NCI-H2107 treated with DMSO at 0.1 percent for 48 hours (cell line): ENCODE results near the gene ENTPD8.

Experiments
- DNase-seq: peaks from one replicate; lab custom pipeline; 2025; ENCODE audit not compliant: unreplicated experiment; lab: John Stamatoyannopoulos, UW

Gene ENTPD8

DNA sequence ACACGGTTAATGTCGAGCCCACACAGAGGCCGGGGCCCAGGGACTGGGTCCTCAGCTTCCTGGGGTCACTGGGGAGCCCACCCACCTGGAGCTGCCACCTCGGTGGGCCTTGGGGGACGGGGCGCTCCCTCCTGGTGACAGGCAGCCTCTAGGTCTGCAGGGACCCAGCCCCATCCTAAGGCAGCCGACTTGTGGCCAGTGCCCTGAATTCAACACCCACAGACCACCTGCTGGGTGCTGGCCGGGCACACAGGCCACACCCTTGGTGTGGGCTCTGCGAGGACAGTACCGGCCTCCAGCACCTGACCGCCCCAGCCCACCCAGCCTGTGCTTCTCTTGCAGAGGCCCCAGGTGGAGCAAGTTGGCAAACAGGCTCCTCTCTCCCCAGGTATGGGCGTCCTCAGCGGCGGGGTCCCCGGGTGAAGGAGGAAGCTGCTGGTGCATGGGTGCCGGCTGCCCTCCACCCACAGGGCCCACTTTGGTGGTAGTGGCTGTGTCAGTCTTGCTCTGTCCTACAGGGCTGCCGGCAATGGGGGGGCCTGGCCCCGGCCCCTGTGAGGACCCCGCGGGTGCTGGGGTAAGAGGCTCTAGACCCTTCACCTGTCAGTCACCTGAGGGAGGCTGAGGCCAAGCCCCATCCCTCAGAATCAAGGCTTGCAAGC lies 8.3 kb downstream of the ENTPD8 start:
- DNase-seq: no peak

DNA sequence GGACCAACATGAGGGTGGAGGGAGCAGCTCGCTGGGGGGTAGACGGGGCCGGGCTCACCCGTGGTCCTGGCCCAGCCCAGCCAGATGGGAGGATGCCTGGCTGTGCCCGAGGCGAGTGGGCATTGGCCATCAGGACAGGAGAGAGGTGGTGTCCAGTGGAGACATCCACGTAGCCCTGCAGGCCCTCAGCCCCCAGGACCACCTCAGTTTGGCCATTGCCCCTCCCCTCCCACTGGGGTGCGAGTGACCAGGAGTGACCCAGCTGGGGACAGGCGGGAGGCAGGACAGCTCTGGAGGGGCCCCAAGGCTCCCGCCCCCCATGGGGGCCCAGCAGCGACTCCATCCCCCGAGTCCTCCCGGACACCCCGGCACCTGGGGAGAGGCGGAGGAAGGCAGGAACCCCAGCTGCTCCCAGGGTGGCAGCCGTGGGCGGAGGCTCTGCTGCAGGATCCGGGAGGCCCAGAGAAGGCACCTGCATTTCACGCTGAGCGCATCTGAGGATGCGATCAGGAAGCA lies 9.7 kb downstream of the ENTPD8 start:
- no peak for DNase-seq

DNA sequence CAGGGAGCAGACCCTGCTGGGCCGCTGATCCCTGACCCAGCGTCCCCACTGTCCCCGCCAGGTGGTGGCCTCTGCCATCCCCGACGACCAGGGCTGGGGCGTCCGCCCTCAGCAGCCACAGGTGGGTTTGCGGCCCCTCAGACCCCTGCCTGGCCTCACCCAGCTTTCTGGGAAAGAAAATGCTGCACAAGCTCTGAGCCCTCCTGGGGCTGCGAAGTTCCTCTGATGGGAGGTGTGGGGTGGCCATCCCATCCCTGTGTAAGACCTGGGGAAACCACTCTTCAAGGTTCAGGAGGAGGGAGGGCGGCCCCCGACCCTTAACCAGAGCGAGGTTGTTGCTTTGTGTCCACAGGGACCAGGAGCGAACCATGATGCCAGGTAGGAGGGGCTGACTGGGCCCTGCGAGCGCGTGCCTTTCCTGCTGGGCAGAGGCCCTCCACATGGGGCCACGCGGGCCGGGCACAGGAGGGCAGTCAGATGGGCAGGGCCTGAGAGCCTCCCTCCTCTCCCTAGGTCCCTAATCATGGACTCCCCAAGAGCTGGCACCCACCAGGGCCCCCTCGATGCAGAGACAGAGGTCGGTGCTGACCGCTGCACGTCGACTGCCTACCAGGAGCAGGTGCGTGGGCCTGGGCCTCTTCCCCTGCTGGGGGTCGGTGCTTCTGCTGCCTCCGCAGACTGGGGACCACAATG lies 10.3 kb downstream of the ENTPD8 start:
- no peak for DNase-seq

DNA sequence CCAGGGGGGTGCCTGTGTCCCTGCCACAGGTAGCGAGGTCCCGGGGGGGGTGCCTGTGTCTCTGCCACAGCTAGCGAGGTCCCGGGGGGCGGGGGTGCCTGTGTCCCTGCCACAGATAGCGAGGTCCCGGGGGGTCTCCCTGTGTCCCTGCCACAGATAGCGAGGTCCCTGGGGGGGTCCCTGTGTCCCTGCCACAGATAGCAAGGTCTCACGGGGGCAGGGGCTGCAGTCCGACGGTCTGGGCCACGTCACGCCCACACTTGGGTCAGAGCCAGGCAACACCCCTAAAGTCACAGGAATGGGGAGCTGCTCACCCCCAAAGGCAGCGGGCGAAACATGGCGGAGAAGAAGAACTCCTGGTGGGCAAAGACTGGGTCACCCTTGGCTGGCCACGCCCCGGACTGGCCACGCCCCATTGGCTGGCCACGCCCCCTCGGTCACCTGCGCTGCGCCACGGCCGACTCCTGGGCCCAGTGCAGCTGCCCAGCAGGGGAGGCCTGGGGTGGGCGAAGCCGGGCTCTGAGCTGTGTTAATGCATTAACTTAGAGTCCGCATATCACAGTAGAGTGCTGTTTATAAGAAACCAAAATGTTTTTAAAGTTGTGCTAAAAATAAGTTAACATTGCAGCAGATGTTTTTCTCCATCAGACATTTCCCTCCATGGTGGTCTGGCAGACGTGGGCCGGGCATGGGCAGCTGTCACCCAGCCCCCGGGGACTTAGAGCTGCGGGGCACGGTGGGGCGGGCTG lies 11.0 kb downstream of the ENTPD8 start:
- peak; percentile 38 for DNase-seq

DNA sequence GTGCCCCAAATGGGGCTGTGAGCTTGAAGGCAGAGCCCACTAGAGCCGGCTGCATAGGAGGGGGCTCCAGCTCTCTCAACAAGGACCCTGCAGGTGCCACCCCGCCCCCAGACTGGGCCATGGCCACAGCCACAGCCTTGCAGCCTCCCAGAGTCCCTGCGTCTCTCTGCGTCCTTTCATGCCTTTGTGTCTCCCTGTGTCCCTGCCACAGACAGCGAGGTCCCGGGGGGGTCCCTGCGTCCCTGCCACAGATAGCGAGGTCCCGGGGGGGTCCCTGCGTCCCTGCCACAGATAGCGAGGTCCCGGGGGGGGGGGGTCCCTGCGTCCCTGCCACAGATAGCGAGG lies 11.6 kb downstream of the ENTPD8 start:
- no peak for DNase-seq

- no peak for DNase-seq
Measured at GRCh38 chr9:137428841-137429545, 12.2 kb downstream of the ENTPD8 start.

- DNase-seq: no peak
Measured at GRCh38 chr9:137428311-137428630, 12.9 kb downstream of the ENTPD8 start.

- DNase-seq: no peak
Measured at GRCh38 chr9:137427454-137428310, 13.5 kb downstream of the ENTPD8 start.

DNA sequence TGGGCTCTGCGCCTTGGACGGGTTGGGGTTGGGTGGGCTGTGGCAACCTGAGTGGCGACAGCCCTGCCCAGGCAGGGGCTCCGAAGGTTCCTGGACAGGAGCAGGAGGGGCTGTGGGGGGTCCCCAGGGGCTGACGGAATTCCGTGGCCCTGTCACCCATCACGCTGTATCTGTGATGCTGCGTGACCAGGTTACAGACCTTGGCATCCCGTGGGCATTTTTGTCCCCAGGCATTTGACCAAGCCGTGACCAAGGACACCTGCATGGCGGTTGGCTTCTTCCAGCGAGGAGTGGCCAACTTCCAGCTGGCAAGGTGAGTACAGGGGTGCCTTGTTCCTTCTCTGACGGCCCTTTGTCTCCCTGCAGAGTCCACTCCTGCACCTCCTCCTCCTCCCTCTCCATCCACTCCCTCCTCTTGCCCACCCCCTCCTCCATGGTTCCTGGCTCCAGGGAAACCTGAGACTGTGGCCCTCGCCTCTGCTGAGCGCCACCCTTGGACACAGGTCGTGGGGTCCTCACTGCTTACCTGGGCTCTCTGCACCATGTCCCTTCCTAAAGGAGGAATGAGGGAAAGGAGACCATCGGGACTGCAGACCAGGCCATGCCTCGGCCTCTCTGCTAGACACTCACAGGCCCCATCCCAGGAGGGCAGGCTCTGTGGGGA lies 15.0 kb downstream of the ENTPD8 start:
- no peak for DNase-seq

DNA sequence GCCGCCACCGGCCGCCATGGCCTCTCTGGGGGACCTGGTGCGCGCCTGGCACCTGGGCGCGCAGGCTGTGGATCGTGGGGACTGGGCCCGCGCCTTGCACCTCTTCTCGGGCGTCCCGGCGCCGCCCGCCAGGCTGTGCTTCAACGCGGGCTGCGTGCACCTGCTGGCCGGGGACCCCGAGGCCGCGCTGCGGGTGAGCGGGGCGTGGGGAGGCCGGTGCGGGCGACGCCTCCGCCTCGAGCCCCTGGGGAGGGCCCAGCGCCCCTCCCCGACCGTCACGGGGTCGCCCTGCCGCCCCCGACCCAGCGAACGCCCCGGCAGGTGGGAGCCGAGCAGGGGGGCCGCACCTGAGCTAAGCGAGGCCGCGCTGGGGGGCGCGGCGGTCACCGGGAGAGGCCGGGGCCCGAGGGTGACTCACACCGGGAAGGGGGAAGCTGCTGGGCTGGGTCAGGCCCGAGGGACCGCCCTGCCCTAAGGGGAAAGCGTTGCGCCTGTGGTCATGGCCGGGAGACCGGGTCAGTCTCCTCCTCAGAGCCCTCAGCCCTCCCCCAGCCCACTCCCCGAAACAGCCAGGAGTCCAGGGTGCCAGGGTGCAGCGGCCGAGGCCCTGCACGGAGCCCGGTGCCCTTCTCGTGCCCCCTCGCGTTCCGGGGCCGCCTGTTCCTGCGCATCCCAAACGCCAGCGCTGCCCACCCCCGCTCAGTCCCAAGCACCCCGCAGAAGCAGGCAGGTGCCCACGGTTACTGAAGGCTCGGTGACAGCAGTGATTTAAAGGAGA lies 17.5 kb downstream of the ENTPD8 start:
- no peak for DNase-seq

GRCh38 chr9:137422604-137423513 lies 18.3 kb downstream of the ENTPD8 start, which contains the start of the genes EXD3 and NOXA1:
EXD3 (minus strand) TSS chr9:137423162; CDS start chr9:137395357, 27,805 bp downstream.
NOXA1 (plus strand) TSS chr9:137423393; CDS start chr9:137423530, 137 bp downstream.
- DNase-seq: peak; percentile 76

DNA sequence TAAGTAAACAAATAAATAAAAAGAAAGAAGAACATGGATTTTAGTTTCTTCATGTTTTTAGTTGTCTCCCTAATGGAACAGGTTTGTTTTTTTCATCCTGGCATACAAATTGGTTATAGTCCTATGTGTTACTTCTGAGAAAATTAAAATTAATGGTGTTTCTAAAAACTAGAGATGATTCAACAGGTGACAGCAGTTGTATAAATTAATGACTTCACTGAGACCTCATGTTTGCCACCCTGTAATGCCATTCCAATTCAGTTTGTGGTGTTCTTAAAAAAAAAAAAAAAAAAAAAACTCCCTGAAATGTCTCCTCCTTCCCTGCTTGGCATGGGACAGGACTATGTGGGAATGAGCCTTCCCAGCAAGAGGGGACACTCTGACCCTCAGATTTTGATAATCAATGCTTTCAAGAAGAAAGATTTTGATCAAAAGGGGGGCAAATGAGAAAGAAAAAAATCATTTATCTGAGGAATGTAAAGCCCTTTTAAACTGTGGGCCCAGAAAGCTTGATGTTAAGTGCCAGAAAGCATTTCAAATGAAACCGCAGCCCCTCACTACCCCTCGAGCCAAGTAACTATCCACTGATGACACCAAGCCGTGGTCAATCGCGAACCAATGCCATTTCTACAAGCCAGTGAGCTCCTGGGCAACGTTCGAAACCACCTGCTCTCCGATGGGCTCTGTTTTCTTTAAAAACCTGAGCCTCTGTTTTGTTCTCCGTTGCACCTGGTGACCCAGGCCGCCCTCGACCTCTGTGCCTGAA lies 19.1 kb downstream of the ENTPD8 start:
- no peak for DNase-seq

DNA sequence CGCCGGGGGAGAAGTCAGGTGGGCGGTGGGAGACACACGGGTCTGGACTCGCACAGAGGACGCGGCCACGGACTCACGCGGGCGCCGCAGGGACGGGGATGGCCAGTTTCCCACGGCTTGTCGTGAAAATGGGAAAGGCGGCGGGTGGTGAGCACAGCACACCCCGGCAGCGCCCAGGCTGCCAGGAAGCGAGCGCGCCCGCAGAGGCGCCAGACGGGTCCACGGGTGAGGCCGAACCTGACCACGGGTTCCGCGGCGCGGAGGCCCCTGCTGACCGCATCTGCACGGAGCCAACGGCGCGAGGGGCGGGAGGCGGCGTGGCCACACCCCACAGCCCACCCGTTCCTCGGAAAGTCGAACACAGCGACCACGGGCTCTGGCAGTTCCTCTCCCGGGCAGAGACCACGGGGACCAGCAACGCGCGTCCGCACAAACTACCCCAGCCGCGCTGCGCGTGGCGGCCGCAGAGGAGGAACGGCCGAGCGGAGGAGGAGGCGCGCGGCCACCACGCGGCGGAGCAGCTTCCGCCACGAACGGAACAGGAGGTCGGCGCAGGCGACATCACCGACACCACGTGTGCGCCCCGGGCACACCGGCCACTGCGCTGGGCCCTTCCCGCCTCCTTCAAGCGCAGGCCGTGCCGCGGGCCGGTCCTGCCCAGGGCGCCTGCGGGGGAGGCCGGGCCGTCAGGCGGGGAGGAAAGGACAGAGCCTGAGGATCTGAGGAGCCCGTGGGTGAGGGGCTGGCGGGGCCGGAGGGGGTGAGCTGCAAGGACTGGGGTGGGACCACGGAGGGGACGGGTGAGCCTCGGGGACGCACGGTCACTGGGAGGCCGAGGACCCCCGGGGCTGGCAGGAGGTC lies 23.8 kb downstream of the ENTPD8 start:
- no peak for DNase-seq

GRCh38 chr9:137416563-137417151 lies 24.5 kb downstream of the ENTPD8 start:
- no peak for DNase-seq

GRCh38 chr9:137416006-137416562 lies 25.1 kb downstream of the ENTPD8 start:
- DNase-seq: no peak

GRCh38 chr9:137415451-137415850 lies 25.7 kb downstream of the ENTPD8 start:
- DNase-seq: no peak
